GM12878 (cell line): ENCODE results near the gene KAZN. TPM values are rescaled to one million over a fixed set of nuclear protein-coding genes. Genes with fewer than 3 reads are reported as not detected.

Source experiments
- ATAC-seq: fragments of 200-7000 bp; cut with Tn5 transposase; 3 replicates; pipeline ENCODE4 v1.9.1; 2020; ENCODE audit warnings: mild to moderate bottlenecking, moderate library complexity
- BruUV-seq: library from RNA; stranded (reverse); fragments of 400-500 nt; replicated peaks from 2 replicates; lab custom pipeline; 2021; lab: Mats Ljungman, UMichigan
- CTCF ChIA-PET: fragments of 300-600 bp; sonication (Branson Sonifier 250); formaldehyde crosslinking; extraction: SDS; loops from one replicate; lab custom pipeline; 2021; ENCODE audit warnings: inconsistent platforms; lab: Yijun Ruan, JAX
- POLR2A ChIA-PET: fragments of 350-600 bp; formaldehyde crosslinking; extraction: SDS; loops from one replicate; lab custom pipeline; 2021; ENCODE audit warnings: inconsistent platforms; lab: Charles Lee
- RAD21 ChIA-PET: fragments of 300-600 bp; sonication (Branson Sonifier 250); formaldehyde crosslinking; loops from one replicate; lab custom pipeline; 2023; ENCODE audit warnings: antibody characterized with exemption; ENCODE audit not compliant: unreplicated experiment; lab: Charles Lee
- SMC1A ChIA-PET: fragments of 300-600 bp; sonication (Branson Sonifier 250); formaldehyde crosslinking; loops from one replicate; lab custom pipeline; 2023; ENCODE audit not compliant: unreplicated experiment, uncharacterized antibody; lab: Charles Lee
- DNase-seq: peaks from one replicate; pipeline ENCODE4 v3.0.0-alpha.2; 2011; ENCODE audit warnings: low read depth, low spot score
- FAIRE-seq: peaks from 3 replicates; lab custom pipeline; 2011; peaks lifted over from hg19 to GRCh38; lab: Jason Lieb, UNC
- H2AFZ ChIP-seq: 2 replicates; pipeline ENCODE4 v1.6.0; 2011; ENCODE audit warnings: low read depth, low read length, control low read depth; ENCODE audit not compliant: control insufficient read depth
- H3K27ac ChIP-seq: 2 replicates; pipeline ENCODE4 v1.5.1; 2011; ENCODE audit warnings: control low read depth; ENCODE audit not compliant: control insufficient read depth, insufficient read depth
- H3K27me3 ChIP-seq, 2 experiments: replicated peaks in 1 of 2; 2 replicates each; pipeline versions ENCODE4 v1.6.0 to v1.6.1; 2011; ENCODE audit warnings: low read length in 1 of 2; ENCODE audit not compliant: control insufficient read depth in 2 of 2, insufficient read depth in 2 of 2
- H3K36me3 ChIP-seq, 2 experiments: 2 replicates each; pipeline ENCODE4 v1.5.1; 2011; ENCODE audit warnings: low read length in 1 of 2; ENCODE audit not compliant: control insufficient read depth in 2 of 2, insufficient read depth in 2 of 2
- H3K4me1 ChIP-seq: 2 replicates; pipeline ENCODE4 v1.6.1; 2011; ENCODE audit warnings: mild to moderate bottlenecking, low read length, moderate library complexity, mixed read lengths; ENCODE audit not compliant: control insufficient read depth, insufficient read depth
- H3K4me2 ChIP-seq: 2 replicates; pipeline ENCODE4 v1.6.0; 2011; ENCODE audit warnings: control low read depth; ENCODE audit not compliant: control insufficient read depth, insufficient read depth
- H3K4me3 ChIP-seq: fragments of 200-600 bp; sonication (generic); 2 replicates; pipeline ENCODE4 v1.5.1; 2016
- H3K79me2 ChIP-seq: 2 replicates; pipeline ENCODE4 v1.6.0; 2011; ENCODE audit warnings: low read length; ENCODE audit not compliant: control insufficient read depth, insufficient read depth
- H3K9ac ChIP-seq: 2 replicates; pipeline ENCODE4 v1.8.0; 2011; ENCODE audit warnings: low read length, control low read depth, mixed read lengths; ENCODE audit not compliant: control insufficient read depth, insufficient read depth
- H3K9me3 ChIP-seq: replicated peaks from 3 replicates; pipeline ENCODE4 v1.5.1; 2011; ENCODE audit warnings: mild to moderate bottlenecking, low read length; ENCODE audit not compliant: control insufficient read depth, insufficient read depth
- H4K20me1 ChIP-seq: 2 replicates; pipeline ENCODE4 v1.6.0; 2011; ENCODE audit not compliant: control insufficient read depth, insufficient read depth
- ASH2L ChIP-seq: fragments of 300-600, 200-600 bp; sonication (generic); IDR thresholded peaks from 2 replicates; pipeline ENCODE4 v1.6.1; 2017; ENCODE audit warnings: low read depth, mild to moderate bottlenecking, borderline replicate concordance
- BCLAF1 ChIP-seq: fragments of 450-650 bp; IDR thresholded peaks from 2 replicates; pipeline ENCODE4 v1.6.1; 2017; ENCODE audit warnings: antibody characterized with exemption, mild to moderate bottlenecking, moderate library complexity
- FOXM1 ChIP-seq: IDR thresholded peaks from 2 replicates; pipeline ENCODE4 v1.6.1; 2012; ENCODE audit warnings: low read depth, mild to moderate bottlenecking, inconsistent platforms, low read length, moderate library complexity
- HDGF ChIP-seq: fragments of 450-650 bp; IDR thresholded peaks from 2 replicates; pipeline ENCODE4 v1.6.1; 2016; ENCODE audit warnings: antibody characterized with exemption
- KDM1A ChIP-seq: fragments of 200-600 bp; sonication (generic); IDR thresholded peaks from 2 replicates; pipeline ENCODE4 v1.6.1; 2016; ENCODE audit warnings: borderline replicate concordance
- KLF5 ChIP-seq: fragments of 450-650 bp; IDR thresholded peaks from 2 replicates; pipeline ENCODE4 v1.6.1; 2014; ENCODE audit warnings: mild to moderate bottlenecking; ENCODE audit not compliant: partially characterized antibody
- LARP7 ChIP-seq: fragments of 450-650 bp; IDR thresholded peaks from 2 replicates; pipeline ENCODE4 v1.6.1; 2017; ENCODE audit warnings: mild to moderate bottlenecking
- NFYB ChIP-seq: IDR thresholded peaks from 2 replicates; pipeline ENCODE4 v1.6.1; 2011; ENCODE audit warnings: low read depth, mild to moderate bottlenecking, low read length, improper control_type of control experiment, moderate library complexity; ENCODE audit not compliant: insufficient read depth
- NR2C2 ChIP-seq: IDR thresholded peaks from 2 replicates; pipeline ENCODE4 v1.6.1; 2011; ENCODE audit warnings: borderline replicate concordance, low read depth; ENCODE audit not compliant: control insufficient read depth, insufficient read length
- PBX3 ChIP-seq: IDR thresholded peaks from 2 replicates; pipeline ENCODE4 v1.6.1; 2011; ENCODE audit warnings: mild to moderate bottlenecking, low read depth, low read length, moderate library complexity; ENCODE audit not compliant: insufficient replicate concordance
- POLR2A ChIP-seq: IDR thresholded peaks from 2 replicates; pipeline ENCODE4 v1.6.1; 2011; ENCODE audit warnings: low read depth, mild to moderate bottlenecking, low read length
- PRDM15 ChIP-seq: fragments of 450-650 bp; formaldehyde crosslinking; IDR thresholded peaks from 2 replicates; pipeline ENCODE4 v1.4.0; 2020; ENCODE audit warnings: mild to moderate bottlenecking, moderate library complexity
- RUNX3 ChIP-seq: IDR thresholded peaks from 2 replicates; pipeline ENCODE4 v1.6.1; 2012; ENCODE audit warnings: low read length, inconsistent platforms
- SREBF1 ChIP-seq: IDR thresholded peaks from 2 replicates; pipeline ENCODE4 v1.6.1; 2012; ENCODE audit warnings: mild to moderate bottlenecking, low read length
- ZNF24 ChIP-seq: fragments of 450-650 bp; IDR thresholded peaks from 2 replicates; pipeline ENCODE4 v1.6.1; 2017; ENCODE audit warnings: antibody characterized with exemption, mild to moderate bottlenecking
- WGBS: methylation state at CpG from one replicate; pipeline ENCODE4 v1.1.6; 2016; ENCODE audit warnings: low lambda C conversion rate; ENCODE audit not compliant: insufficient replicate concordance, insufficient coverage; ENCODE audit errors: missing lambda C conversion rate; 5-methylcytosine and 5-hydroxymethylcytosine counted together
- in situ Hi-C: fragments of 300-500 bp; cut with MboI; formaldehyde crosslinking; loops from 9 replicates; pipeline ENCODE4 v1.14.3; 2018; ENCODE audit warnings: mixed read lengths
- intact Hi-C: fragments of 100-400 bp; cut with micrococcal nuclease; formaldehyde crosslinking; loops from one replicate; pipeline ENCODE4 v1.14.2; 2022; ENCODE audit not compliant: unreplicated experiment
- polyA plus RNA-seq, 11 experiments: library from polyadenylated mRNA; depleted of rRNA in 4 of 11; unstranded in 6 of 11; stranded (reverse) in 5 of 11; fragments of >200 nt; fragmentation: Nextera tagmentation in 4 of 11; fragmentation: Illumina TruSeq in 1 of 11; extraction: Ambion mirVana in 4 of 11; extraction: Trizol in 1 of 11; gene quantifications; 1 replicate in 1 of 11; 2 replicates in 10 of 11; pipeline versions ENCODE4 v1.2.1 to v1.2.3, GENCODE V29; 2011 to 2016; ENCODE audit warnings: inconsistent platforms in 2 of 11, missing spikeins in 2 of 11, low read depth in 1 of 11
- total RNA-seq, 4 experiments: library from RNA; depleted of rRNA in 3 of 4; stranded (reverse); fragments of >200 nt in 3 of 4; fragmentation: Illumina TruSeq in 1 of 4; extraction: Trizol in 1 of 4; gene quantifications; 2 replicates each; pipeline versions ENCODE4 v1.2.1 to v1.2.3, GENCODE V29; 2013 to 2021
- TF ChIP-seq, protein P1 (sequence below): fragments of 450-650 bp; IDR thresholded peaks from 2 replicates; pipeline ENCODE4 v1.6.1; 2017; ENCODE audit warnings: mild to moderate bottlenecking

KAZN gene
- total and polyA plus RNA-seq, 10 of the 15 experiments (the other 5 are each of a cell fraction or from before 2014, with no cell fraction given), result 0.72 to 4.0 (median 1.2) TPM

GRCh38 chr1:14887764-14888350 is 289.4 kb downstream of the KAZN start:
- ChIA-PET CTCF (interaction anchor here (0.8 to 1.2 kb wide), 2 partner anchors 11 to 159 kb away, joined by 3 to 4 read pairs; no protein-coding TSS in a partner anchor), SMC1A (no interaction called here), RAD21 (no interaction called here), POLR2A (interaction anchor here (0.6 kb wide), 1 partner anchor 40 kb away, joined by 5 read pairs; no protein-coding TSS in a partner anchor)
- no peak overlapping the region for H3K4me2 ChIP-seq
- no TSS peak for BruUV-seq
- ATAC-seq (no peak), DNase-seq (no peak), FAIRE-seq (no peak)
- H3K4me1 ChIP-seq, result no peaks in the 10 kb centered on the region
- intact Hi-C loops, result no loop called here
- 33% methylated on average over 13 of the region's 13 CpGs for WGBS
- no peaks in the 10 kb centered on the region for H3K9me3 ChIP-seq
- no peaks in the 10 kb centered on the region for H3K36me3 ChIP-seq
- in situ Hi-C loops, result no loop called here
- no peaks in the 10 kb centered on the region for H3K79me2 ChIP-seq
- H4K20me1 ChIP-seq, result no peaks in the 10 kb centered on the region
- H3K4me3 ChIP-seq, result no peak overlapping the region
- no peak overlapping the region for H2AFZ ChIP-seq
- no peak overlapping the region for H3K9ac ChIP-seq
- no peak overlapping the region for H3K27ac ChIP-seq
- H3K27me3 ChIP-seq, result no peaks in the 10 kb centered on the region; a peak in 1 of 4 replicates
- TF ChIP-seq SREBF1 (no peak), POLR2A (no peak), PRDM15 (CRISPR knock-in tag) (no peak), ASH2L (no peak), LARP7 (no peak), ZNF24 (no peak), KLF5 (no peak), NR2C2 (no peak), NFYB (no peak), RUNX3 (no peak), KDM1A (no peak), BCLAF1 (no peak), FOXM1 (no peak), PBX3 (no peak), HDGF (no peak)
- TF ChIP-seq, protein P1, sequence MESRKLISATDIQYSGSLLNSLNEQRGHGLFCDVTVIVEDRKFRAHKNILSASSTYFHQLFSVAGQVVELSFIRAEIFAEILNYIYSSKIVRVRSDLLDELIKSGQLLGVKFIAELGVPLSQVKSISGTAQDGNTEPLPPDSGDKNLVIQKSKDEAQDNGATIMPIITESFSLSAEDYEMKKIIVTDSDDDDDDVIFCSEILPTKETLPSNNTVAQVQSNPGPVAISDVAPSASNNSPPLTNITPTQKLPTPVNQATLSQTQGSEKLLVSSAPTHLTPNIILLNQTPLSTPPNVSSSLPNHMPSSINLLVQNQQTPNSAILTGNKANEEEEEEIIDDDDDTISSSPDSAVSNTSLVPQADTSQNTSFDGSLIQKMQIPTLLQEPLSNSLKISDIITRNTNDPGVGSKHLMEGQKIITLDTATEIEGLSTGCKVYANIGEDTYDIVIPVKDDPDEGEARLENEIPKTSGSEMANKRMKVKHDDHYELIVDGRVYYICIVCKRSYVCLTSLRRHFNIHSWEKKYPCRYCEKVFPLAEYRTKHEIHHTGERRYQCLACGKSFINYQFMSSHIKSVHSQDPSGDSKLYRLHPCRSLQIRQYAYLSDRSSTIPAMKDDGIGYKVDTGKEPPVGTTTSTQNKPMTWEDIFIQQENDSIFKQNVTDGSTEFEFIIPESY, result no peak
